ENCODE results near the gene RSRC1. TPM values are rescaled to one million over a fixed set of nuclear protein-coding genes. Genes with fewer than 3 reads are reported as not detected.

The RSRC1 gene
- total and polyA plus RNA-seq, 2 of the 13 experiments (the other 11 are each of a cell fraction or from before 2014, with no cell fraction given), result 4.9 to 63.0 TPM

GRCh38 chr3:158097593-158098308 is 12.1 kb upstream of the RSRC1 start (continued):
- TF ChIP-seq HMGXB3 (CRISPR knock-in tag; IDR thresholded peaks at IDR 0.05; ENCODE audit: borderline replicate concordance) (peak; percentile 60; the same call in 1 of the 2 replicates), RFXANK (CRISPR knock-in tag; IDR thresholded peaks at IDR 0.05) (peak; percentile 67; the same call in 1 of the 2 replicates), NR3C1 (CRISPR knock-in tag; IDR thresholded peaks at IDR 0.05) (no peak), ZNF18 (CRISPR knock-in tag; IDR thresholded peaks at IDR 0.05; ENCODE audit: insufficient replicate concordance) (peak; percentile 62), ZEB1 (IDR thresholded peaks at IDR 0.05; ENCODE audit: insufficient replicate concordance, low read depth) (peak; percentile 51), MTA1 (CRISPR knock-in tag; IDR thresholded peaks at IDR 0.05; ENCODE audit: borderline replicate concordance) (peak; percentile 72; the same call in 1 of the 2 replicates), SNAI1 (CRISPR knock-in tag; IDR thresholded peaks at IDR 0.05; ENCODE audit: borderline replicate concordance) (peak; percentile 62; the same call in 1 of the 2 replicates), JDP2 (CRISPR knock-in tag; IDR thresholded peaks at IDR 0.05; ENCODE audit: borderline replicate concordance) (no peak), ZNF121 (CRISPR knock-in tag; IDR thresholded peaks at IDR 0.05) (0 out of 2 replicates have a peak, but pooled peaks have one; percentile 56), MTERF4 (CRISPR knock-in tag; IDR thresholded peaks at IDR 0.05) (peak; percentile 94; the same call in 1 of the 2 replicates), POLR2G (IDR thresholded peaks at IDR 0.05; ENCODE audit: low read depth, low read length) (peak; percentile 86), ZBTB44 (CRISPR knock-in tag; IDR thresholded peaks at IDR 0.05) (peak; percentile 97), MATR3 (CRISPR knock-in tag; IDR thresholded peaks at IDR 0.05) (no peak), YEATS4 (CRISPR knock-in tag; IDR thresholded peaks at IDR 0.05; ENCODE audit: borderline replicate concordance) (peak; percentile 95; the same call in 1 of the 2 replicates), KLF9 (CRISPR knock-in tag; IDR thresholded peaks at IDR 0.05; ENCODE audit: low read depth) (peak; percentile 85; the same call in 1 of the 2 replicates), GTF2F1 (IDR thresholded peaks at IDR 0.05; ENCODE audit: low read length) (no peak), ETS1 (CRISPR knock-in tag; IDR thresholded peaks at IDR 0.05) (peak; percentile 84; the same call in 1 of the 2 replicates), SMC3 (IDR thresholded peaks at IDR 0.05; ENCODE audit: low read length) (no peak), ZNF251 (CRISPR knock-in tag; IDR thresholded peaks at IDR 0.05) (no peak; the same call in 1 of the 2 replicates), KDM5A (IDR thresholded peaks at IDR 0.05; ENCODE audit: borderline replicate concordance, low read length) (no peak)

Data from HepG2 (cell line).